Lower leg skin (tissue), 4 donors: ENCODE data around the gene IQCH. TPM values are rescaled to one million over a fixed set of nuclear protein-coding genes. Genes with fewer than 3 reads are reported as not detected.

Experiments
- DNase-seq, 2 donors: peaks; one replicate each; pipeline ENCODE4 v3.0.0-alpha.2; 2019; ENCODE audit warnings: low spot score in 2 of 2
- H3K4me3 ChIP-seq: fragments of 200-600 bp; sonication (generic); 2 replicates; pipeline ENCODE4 v1.5.1; 2017; ENCODE audit warnings: mild to moderate bottlenecking, low read depth; ENCODE audit not compliant: poor library complexity, severe bottlenecking
- CTCF ChIP-seq, 3 donors: fragments of 450-650 bp; IDR thresholded peaks; one replicate each; pipeline ENCODE4 v1.5.1; 2016; ENCODE audit warnings: antibody characterized with exemption in 3 of 3, mild to moderate bottlenecking in 3 of 3, moderate library complexity in 2 of 3
- POLR2A ChIP-seq, 2 donors: fragments of 450-650 bp; IDR thresholded peaks; one replicate each; pipeline ENCODE4 v1.6.1; 2016 to 2017; ENCODE audit warnings: antibody characterized with exemption in 2 of 2, mild to moderate bottlenecking in 1 of 2, moderate library complexity in 1 of 2
- WGBS, 2 donors: methylation state at CpG; one replicate each; pipeline ENCODE4 v1.1.5; 2018; 5-methylcytosine and 5-hydroxymethylcytosine counted together
- intact Hi-C: fragments of 100-400 bp; cut with DNase I; formaldehyde crosslinking; loops from one replicate; pipeline ENCODE4 v1.15.0; 2023; ENCODE audit warnings: low total_unique reads
- total RNA-seq, 4 donors: library from RNA; depleted of rRNA; stranded (reverse); fragments of >200 nt; gene quantifications; one replicate each; pipeline ENCODE4 v1.1.0, GENCODE V29; 2016

Gene IQCH
- total RNA-seq, 4 donors from 2014 or later = 0.17 to 1.6 (median 0.94) TPM

- intact Hi-C loops = no loop called here
- TF ChIP-seq POLR2A (IDR thresholded peaks at IDR 0.05) (no peak), CTCF (IDR thresholded peaks at IDR 0.05) (no peak)
- H3K4me3 ChIP-seq = no peak overlapping the region
- WGBS, 2 donors = 74 to 82% methylated on average over 11 of the region's 11 CpGs
- DNase-seq = no peak
Measured at GRCh38 chr15:67506775-67507747, 252.5 kb downstream of the IQCH start.

- WGBS, 2 donors = 84 to 87% methylated on average over 3 of the region's 3 CpGs
- intact Hi-C loops = no loop called here
- no peak for DNase-seq
- no peak overlapping the region for H3K4me3 ChIP-seq
- no peak for TF ChIP-seq POLR2A (IDR thresholded peaks at IDR 0.05)
- no peak for TF ChIP-seq CTCF (IDR thresholded peaks at IDR 0.05)
Measured at GRCh38 chr15:67508407-67508806, 253.8 kb downstream of the IQCH start.

- no peak for DNase-seq
- intact Hi-C loops = no loop called here
- TF ChIP-seq POLR2A (IDR thresholded peaks at IDR 0.05) (no peak), CTCF (IDR thresholded peaks at IDR 0.05) (no peak)
- H3K4me3 ChIP-seq = no peak overlapping the region
- 94 to 97% methylated on average over 4 of the region's 4 CpGs for WGBS, 2 donors
Measured at GRCh38 chr15:67509918-67510317, 255.3 kb downstream of the IQCH start.

GRCh38 chr15:67510597-67511190 lies 256.1 kb downstream of the IQCH start:
- H3K4me3 ChIP-seq = no peak overlapping the region
- WGBS, 2 donors = 71% methylated on average over 7 of the region's 7 CpGs
- TF ChIP-seq POLR2A (IDR thresholded peaks at IDR 0.05) (no peak), CTCF (IDR thresholded peaks at IDR 0.05) (no peak)
- intact Hi-C loops = no loop called here
- no peak for DNase-seq

GRCh38 chr15:67511606-67512005 lies 257.0 kb downstream of the IQCH start:
- DNase-seq = no peak
- WGBS, 2 donors = 96 to 97% methylated on average over 3 of the region's 3 CpGs
- intact Hi-C loops = no loop called here
- no peak overlapping the region for H3K4me3 ChIP-seq
- TF ChIP-seq POLR2A (IDR thresholded peaks at IDR 0.05) = no peak
- TF ChIP-seq CTCF (IDR thresholded peaks at IDR 0.05) = no peak
